Activated T-helper 1 cell treated with anti-CD3 and anti-CD28 coated beads, Interleukin-2, amount 50 U/mL, for 16 hours (primary cell): ENCODE results near the gene LGI2.

ENCODE experiments used
- DNase-seq, 2 donors: peaks; one replicate each; pipeline ENCODE4 v3.0.0-alpha.2; 2020; ENCODE audit warnings: low read depth in 1 of 2, low spot score in 1 of 2

LGI2 gene

GRCh38 chr4:24999392-25000089 lies 31.2 kb downstream of the LGI2 start:
- no peak for DNase-seq

DNA sequence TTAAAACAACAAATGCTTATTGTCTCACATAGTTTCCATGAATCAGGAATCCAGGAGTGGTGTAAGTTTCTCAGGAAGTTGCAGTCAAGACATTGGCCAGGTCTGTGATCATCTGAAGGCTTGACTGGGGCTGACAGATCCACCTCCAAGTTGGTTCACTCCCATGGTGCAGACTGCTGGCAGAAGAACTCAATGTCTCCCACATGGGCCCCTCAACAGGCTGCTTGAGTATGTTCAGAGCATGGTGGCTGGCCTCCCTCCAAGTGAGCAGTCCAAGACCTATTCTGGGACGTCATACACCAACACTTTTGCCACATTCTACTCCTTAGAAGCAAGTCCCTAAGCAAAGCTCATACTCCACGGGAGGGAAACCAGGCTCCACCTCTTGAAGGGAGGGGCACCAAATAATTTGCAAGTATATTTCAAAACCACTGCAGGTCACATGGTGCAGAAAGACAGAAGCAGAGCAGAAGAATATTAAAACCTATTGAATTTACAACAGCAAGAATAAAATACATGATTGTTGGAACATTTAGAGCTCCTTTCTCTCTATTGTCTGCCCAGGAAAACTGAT lies 35.3 kb downstream of the LGI2 start:
- DNase-seq, result no peak

DNA sequence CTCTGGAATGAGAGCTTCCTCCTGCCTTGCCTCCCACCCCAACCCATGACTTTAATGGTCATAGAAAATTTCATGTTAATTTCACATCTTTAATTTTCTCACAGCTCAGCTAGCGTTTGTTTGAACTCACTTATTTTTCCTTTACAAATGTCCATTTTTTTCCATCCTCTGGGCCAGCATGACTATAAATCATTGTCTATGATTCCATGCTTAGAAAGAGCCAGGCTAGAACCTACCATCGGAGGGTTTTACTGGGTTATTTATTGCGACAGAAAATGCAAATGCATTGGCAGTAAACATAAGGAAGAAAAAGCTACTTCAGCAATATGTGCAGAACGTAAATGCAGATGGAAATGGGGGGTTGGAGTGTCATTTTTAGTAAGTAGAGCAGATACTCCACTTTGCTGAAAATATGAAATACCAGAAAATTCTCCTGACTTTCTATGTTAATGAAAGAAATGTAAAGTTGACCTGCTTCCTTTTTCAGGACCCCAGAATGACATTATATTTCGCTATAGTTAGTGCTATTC lies 37.1 kb downstream of the LGI2 start:
- no peak for DNase-seq

- DNase-seq, result no peak
These were observed 37.8 kb downstream of the LGI2 start for GRCh38 chr4:24992968-24993367.

DNA sequence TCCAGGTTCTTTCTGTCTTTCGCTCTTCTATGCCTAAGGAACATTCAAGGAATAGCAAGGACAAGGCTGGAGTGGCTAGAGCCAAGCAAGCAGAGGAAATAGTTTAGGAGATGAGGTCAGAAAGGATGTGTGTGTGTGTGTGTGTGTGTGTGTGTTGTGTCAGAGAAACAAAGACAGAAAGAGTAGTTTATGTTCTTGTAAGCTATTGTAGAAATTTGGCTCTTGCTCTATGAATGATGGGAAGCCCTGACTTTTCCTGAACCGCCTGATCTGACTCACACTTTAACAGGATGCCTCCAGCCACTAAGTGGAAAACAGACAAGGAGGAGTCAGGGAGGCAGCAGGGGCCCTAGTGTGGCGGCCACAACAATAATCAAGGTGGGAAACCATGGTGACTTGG lies 39.7 kb downstream of the LGI2 start:
- no peak for DNase-seq

GRCh38 chr4:24989327-24989726 lies 41.4 kb downstream of the LGI2 start:
- no peak for DNase-seq

- no peak for DNase-seq
These were observed 42.0 kb downstream of the LGI2 start for GRCh38 chr4:24988776-24989175.

DNA sequence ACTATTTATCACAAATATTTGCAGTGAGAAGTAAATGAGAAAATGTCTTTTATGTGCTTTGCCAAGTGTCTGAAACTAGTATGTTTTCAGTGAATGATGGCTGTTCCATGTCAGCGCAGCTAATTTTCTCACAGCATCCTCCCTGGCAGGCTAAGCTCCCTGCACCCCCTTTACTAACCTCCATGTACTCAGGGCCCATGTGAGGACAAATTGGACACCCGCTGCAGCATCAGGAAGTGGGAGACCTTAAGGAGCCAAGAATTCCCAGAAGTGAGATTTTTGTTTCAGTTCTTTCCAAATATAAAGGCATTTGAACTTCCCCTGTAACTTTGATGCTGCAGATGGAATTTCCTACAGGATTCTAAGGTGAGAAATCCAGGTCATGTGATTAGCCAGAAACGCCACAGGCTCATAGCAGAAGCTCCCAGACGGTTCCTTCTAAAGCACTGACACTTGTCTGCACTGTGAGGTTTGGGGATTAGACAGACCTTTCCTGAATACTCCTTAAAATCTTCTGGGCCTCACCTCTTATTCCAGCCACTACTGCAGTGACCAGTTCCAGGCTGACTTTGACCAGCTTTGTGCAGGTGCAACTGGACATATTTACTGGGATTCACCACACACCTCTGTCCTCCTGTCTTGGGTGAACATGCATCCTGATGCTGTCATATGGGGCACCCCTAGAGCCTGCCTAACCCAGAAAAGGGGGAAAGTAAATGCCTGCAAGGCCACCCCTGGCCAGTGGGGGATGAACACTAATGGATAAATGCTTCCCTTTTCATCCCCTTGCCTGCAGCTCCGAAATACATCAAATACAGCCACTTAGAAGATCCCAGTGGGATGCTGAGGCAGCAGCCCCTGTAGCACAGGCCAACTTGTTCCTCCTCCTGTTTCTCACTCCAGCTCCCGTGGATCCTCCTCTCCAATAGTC lies 45.9 kb downstream of the LGI2 start:
- DNase-seq, result no peak

GRCh38 chr4:24980740-24981139 lies 50.0 kb downstream of the LGI2 start:
- no peak for DNase-seq

GRCh38 chr4:24980064-24980690 lies 50.6 kb downstream of the LGI2 start:
- DNase-seq, result peak in 1 of 2 donors; percentile 2

DNA sequence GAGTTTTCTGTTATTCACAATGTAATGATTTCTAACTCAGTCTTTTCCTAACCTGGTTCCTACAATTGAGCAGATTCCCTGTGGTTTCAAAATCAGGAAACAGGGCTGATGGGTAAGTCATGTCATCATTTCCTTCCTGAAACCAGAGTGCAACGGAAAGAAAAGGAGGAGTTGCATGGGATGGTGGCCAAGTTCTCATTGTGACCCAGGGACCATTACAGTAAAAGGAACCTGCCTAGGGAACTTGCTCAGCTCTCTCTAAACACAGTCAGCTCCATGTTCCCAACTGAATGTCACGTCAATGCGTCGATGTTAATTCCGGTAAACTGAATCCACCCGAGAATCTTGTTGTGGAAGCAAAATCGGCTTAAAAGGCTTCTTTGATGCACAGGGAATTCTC lies 51.2 kb downstream of the LGI2 start:
- no peak for DNase-seq

GRCh38 chr4:24978291-24979075 lies 52.3 kb downstream of the LGI2 start:
- DNase-seq, result no peak

DNA sequence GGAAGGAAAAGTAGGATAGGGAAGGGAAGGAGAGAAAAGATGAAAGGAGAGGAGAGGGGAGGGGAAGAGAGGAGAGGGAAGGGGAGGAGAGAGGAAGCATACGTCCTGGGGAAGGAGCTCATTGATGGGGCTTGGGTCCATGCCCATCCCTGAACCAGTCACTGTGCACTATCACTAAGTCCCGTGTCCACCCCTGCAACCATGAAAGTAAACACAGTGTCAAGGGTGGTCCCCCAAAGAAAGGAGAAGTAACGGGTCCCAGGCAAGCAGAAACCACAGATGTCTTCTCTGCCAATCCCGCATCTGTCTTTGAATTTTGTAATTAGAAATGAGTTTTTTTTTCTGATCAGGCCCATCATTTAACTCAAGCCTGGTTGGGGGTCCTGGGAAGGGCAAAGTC lies 55.2 kb downstream of the LGI2 start:
- DNase-seq, result no peak

GRCh38 chr4:24973747-24974601 lies 56.8 kb downstream of the LGI2 start:
- DNase-seq, result no peak

DNA sequence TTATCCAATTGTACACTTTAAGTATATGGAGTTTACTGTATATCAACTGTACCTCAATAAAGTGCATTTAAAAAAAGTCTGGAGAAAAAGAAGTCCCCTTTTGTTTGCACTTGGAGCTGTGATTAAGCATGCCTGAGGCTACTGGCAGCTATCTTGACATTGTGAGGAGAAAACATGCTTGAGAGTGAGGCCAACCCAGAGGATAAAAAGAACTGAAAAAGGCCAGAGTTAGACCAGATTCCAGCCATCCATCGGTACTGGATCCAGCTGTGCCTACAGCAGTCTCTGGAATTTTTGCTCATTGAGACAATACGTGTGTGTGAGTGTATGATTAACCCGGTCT lies 57.4 kb downstream of the LGI2 start:
- no peak for DNase-seq

DNA sequence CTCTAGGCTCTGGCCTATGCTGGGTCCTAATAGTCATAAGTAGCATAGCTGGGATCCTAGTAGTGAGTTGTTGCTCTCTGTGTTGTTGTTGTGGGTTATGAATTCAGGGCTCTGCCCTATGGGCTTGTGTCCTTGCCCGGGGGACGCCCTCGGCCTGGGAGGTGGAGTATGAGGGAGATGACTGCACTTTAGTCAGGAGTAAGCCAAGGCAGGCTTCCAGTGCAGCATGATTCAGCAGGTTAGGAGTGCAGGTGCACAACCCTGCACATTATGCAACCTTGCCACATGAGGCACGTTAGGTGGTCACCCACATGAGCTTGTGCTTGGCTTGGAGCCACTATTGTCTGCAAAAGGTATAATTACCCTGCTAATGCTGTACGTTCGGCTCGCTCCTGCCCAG lies 59.6 kb downstream of the LGI2 start:
- no peak for DNase-seq

GRCh38 chr4:24970635-24971034 lies 60.1 kb downstream of the LGI2 start:
- no peak for DNase-seq

GRCh38 chr4:24970191-24970590 lies 60.6 kb downstream of the LGI2 start:
- no peak for DNase-seq

DNA sequence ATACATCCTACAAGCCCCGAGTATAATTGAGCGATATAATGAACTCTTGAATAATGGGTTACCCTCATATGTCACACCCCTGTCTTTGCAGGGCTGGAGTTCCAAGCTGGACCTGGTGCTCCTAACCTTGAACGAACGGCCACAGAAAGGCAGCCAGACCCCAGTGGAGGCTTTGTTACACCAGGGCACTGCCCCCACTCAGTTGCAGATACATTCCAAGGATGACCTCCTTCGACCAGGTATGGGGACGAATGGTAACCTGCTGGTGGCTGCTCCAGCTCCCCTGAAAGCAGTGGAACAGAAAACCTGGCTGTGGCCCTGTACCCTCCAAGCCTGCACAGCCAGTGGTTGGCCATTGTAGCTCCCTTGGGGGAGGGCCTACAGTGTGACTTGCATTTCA lies 61.3 kb downstream of the LGI2 start:
- DNase-seq, result no peak

- DNase-seq, result no peak
These were observed 61.8 kb downstream of the LGI2 start for GRCh38 chr4:24968992-24969391.
